Renal cortical epithelial cell (primary cell): ENCODE results near the gene FXR2. TPM values are rescaled to one million over a fixed set of nuclear protein-coding genes. Genes with fewer than 3 reads are reported as not detected.

Experiments
- DNase-seq: peaks from one replicate; pipeline ENCODE4 v3.0.0-alpha.2; 2011; ENCODE audit warnings: low read depth
- total RNA-seq: library from RNA; depleted of rRNA; stranded (reverse); fragments of >200 nt; gene quantifications from 2 replicates; pipeline ENCODE4 v1.2.3, GENCODE V29; 2014

The FXR2 gene
- total RNA-seq, 1 donor from 2014 or later, result 35.0 TPM

GRCh38 chr17:7589204-7589868, 25.4 kb downstream of the FXR2 start:
- DNase-seq, result peak; percentile 59

- DNase-seq, result no peak
Observed at GRCh38 chr17:7588553-7589203, 26.0 kb downstream of the FXR2 start.

GRCh38 chr17:7587420-7588151, 27.1 kb downstream of the FXR2 start:
- DNase-seq, result no peak

- DNase-seq, result peak; percentile 23
Observed at GRCh38 chr17:7586673-7587419, 27.9 kb downstream of the FXR2 start.

GRCh38 chr17:7583253-7584109, 31.2 kb downstream of the FXR2 start, which contains the start of gene MPDU1:
Gene MPDU1 (plus strand): TSS chr17:7583852. CDS start chr17:7583863, 11 bp downstream.
- DNase-seq, result peak; percentile 88

- no peak for DNase-seq
Observed at GRCh38 chr17:7582396-7583252, 32.1 kb downstream of the FXR2 start.

- DNase-seq, result no peak
Observed at GRCh38 chr17:7580604-7581575, 33.8 kb downstream of the FXR2 start.

- no peak for DNase-seq
Observed at GRCh38 chr17:7579834-7580603, 34.7 kb downstream of the FXR2 start.

- peak; percentile 96 for DNase-seq
Observed at GRCh38 chr17:7579001-7579833, 35.5 kb downstream of the FXR2 start, which contains the start of gene CD68. Gene CD68 (plus strand): TSS chr17:7579638. CDS start chr17:7579678, 40 bp downstream.

- DNase-seq, result no peak
Observed at GRCh38 chr17:7577327-7578199, 37.1 kb downstream of the FXR2 start.

GRCh38 chr17:7576432-7576937, 38.2 kb downstream of the FXR2 start:
- DNase-seq, result no peak

GRCh38 chr17:7575959-7576358, 38.7 kb downstream of the FXR2 start:
- no peak for DNase-seq

- DNase-seq, result no peak
Observed at GRCh38 chr17:7575481-7575883, 39.2 kb downstream of the FXR2 start.

- no peak for DNase-seq
Observed at GRCh38 chr17:7574176-7574953, 40.3 kb downstream of the FXR2 start.
